Measurements from ENCODE around the gene SLX4IP. TPM values are rescaled to one million over a fixed set of nuclear protein-coding genes. Genes with fewer than 3 reads are reported as not detected.

SLX4IP gene
- total and polyA plus RNA-seq, 12 donors = 2.8 to 8.2 (median 4.8) TPM

GRCh38 chr20:10404023-10404628, 31.0 kb upstream of the SLX4IP start:
- no peak overlapping the region for H3K27ac ChIP-seq
- TF ChIP-seq CTCF (IDR thresholded peaks at IDR 0.05) (no peak), POLR2A (IDR thresholded peaks at IDR 0.05) (no peak)
- no peaks in the 10 kb centered on the region for H3K4me1 ChIP-seq (replicated peaks in 1 of 2)
- DNase-seq = no peak
- intact Hi-C loops (cut with DNase I) = no loop called here
- peaks cover 0 to 6% of the 10 kb centered on the region in 2 donors for H3K36me3 ChIP-seq (replicated peaks in 1 of 2)
- WGBS, 4 donors = 79 to 95% (median 87%) methylated on average over 2 of the region's 2 CpGs
- H3K27me3 ChIP-seq = no peaks in the 10 kb centered on the region
- H3K4me3 ChIP-seq = no peak overlapping the region
- H3K9me3 ChIP-seq (replicated peaks in 1 of 3) = no peaks in the 10 kb centered on the region

DNA sequence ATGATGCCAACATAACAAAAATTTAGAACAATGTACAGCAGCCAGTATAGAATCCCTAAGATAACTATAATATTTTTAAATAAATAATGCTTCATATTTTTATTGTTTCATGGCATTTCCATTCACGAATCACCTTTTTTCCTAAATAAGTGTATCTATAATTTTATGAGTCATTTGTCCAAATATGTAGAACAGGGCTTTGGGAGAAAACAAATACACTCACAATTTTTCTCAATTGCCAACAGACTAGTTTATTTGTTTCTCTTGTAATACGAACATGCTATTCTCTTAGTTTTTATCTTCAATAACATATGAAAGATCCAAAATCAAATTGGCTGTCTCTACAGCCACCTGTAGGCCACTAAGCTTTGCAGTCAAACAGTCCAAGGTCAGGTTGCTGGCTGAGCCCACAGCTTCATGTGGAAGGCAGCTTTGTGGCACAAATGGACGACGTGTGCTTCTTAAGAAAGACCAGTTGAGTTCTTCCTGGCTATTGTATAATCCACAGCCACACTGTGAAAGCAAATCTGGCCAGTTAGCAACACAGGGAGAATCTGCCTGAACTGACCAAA, 30.1 kb upstream of the SLX4IP start:
- WGBS, 4 donors = 55 to 73% (median 62%) methylated on average over 4 of the region's 4 CpGs
- H3K9me3 ChIP-seq (replicated peaks in 1 of 3) = no peaks in the 10 kb centered on the region
- H3K27ac ChIP-seq = no peak overlapping the region
- no peak overlapping the region for H3K4me3 ChIP-seq
- peaks cover 0 to 6% of the 10 kb centered on the region in 2 donors for H3K36me3 ChIP-seq (replicated peaks in 1 of 2)
- no peak for TF ChIP-seq CTCF (IDR thresholded peaks at IDR 0.05)
- TF ChIP-seq POLR2A (IDR thresholded peaks at IDR 0.05) = no peak
- peak in 3 of 7 donors; percentile 16 to 35 (median 32) for DNase-seq
- no peaks in the 10 kb centered on the region for H3K4me1 ChIP-seq (replicated peaks in 1 of 2)
- no peaks in the 10 kb centered on the region for H3K27me3 ChIP-seq
- intact Hi-C loops (cut with DNase I) = no loop called here

DNA sequence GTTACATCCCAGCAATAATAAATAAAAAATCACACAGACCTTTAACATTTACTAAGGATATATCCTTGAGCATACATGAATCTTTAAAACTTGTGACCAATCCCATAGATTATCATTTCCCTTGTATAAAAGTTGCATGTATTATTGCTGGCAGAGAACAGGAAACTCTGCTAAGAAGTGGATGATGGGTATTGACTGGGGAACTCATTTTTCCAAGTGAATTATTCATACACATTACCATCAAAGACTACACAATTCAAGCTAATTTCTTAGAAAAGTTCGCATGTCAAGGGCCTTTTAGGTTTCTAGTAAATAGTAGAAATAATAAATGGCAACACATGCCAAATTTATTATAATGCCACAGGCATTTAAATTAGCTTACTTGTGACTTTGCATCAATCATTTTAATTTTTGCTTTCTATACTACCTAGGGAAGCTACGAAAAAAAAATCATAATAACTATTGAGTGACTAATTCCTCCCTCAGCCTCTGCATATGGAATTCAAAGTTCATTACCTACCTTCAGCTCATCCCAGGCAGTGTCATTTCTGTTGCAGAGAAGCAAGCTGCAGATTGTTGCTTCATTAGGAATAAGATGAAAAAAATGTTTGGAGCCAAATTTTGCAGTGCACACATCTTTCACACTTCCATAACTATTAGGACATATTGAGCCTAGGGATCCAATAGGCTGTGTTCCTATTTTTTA, 26.8 kb upstream of the SLX4IP start:
- Histone ChIP-seq H3K36me3 (replicated peaks in 1 of 2) (peaks cover 0 to 13% of the 10 kb centered on the region in 2 donors), H3K27ac (no peak overlapping the region), H3K9me3 (replicated peaks in 1 of 3) (no peaks in the 10 kb centered on the region), H3K4me3 (no peak overlapping the region), H3K27me3 (no peaks in the 10 kb centered on the region), H3K4me1 (replicated peaks in 1 of 2) (no peaks in the 10 kb centered on the region)
- no peak for TF ChIP-seq POLR2A (IDR thresholded peaks at IDR 0.05)
- TF ChIP-seq CTCF (IDR thresholded peaks at IDR 0.05) = no peak
- no peak for DNase-seq
- intact Hi-C loops (cut with DNase I) = no loop called here
- WGBS, 4 donors = 88 to 96% (median 93%) methylated on average over 2 of the region's 2 CpGs

DNA sequence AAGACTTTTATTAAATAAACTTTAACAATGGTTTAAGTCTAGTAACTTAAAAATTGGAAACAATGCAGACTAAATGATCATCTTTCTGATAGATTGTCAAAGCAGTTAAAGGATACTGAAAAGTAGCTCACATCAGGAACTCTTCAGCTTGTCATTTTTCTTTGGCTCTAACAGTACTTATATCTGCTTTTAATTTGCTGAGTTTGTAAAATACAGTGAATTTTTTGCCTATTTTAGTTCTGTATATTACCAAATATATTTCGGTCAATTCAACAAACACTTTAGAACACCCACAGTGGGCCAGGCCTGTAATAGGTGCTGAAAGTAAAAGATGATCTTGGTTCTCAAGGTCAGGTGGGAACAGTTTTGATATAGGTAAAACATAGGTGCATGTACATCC, 23.4 kb upstream of the SLX4IP start:
- Histone ChIP-seq H3K36me3 (replicated peaks in 1 of 2) (peaks cover 0 to 11% of the 10 kb centered on the region in 2 donors), H3K27me3 (no peaks in the 10 kb centered on the region), H3K4me3 (no peak overlapping the region), H3K4me1 (replicated peaks in 1 of 2) (peaks cover 0 to 8% of the 10 kb centered on the region in 2 donors), H3K27ac (no peak overlapping the region), H3K9me3 (replicated peaks in 1 of 3) (no peaks in the 10 kb centered on the region)
- no peak for DNase-seq
- intact Hi-C loops (cut with DNase I) = no loop called here
- TF ChIP-seq CTCF (IDR thresholded peaks at IDR 0.05) (no peak), POLR2A (IDR thresholded peaks at IDR 0.05) (no peak)
- WGBS, 4 donors = 93 to 98% (median 96%) methylated on average over 1 of the region's 1 CpG

All from adrenal gland (tissue), 12 donors.